Non-pigmented ciliary epithelial cell (primary cell): ENCODE data around the gene GSN.

Experiments used
- DNase-seq: peaks from one replicate; pipeline ENCODE4 v3.0.0-alpha.2; 2010; ENCODE audit warnings: low read depth

Gene GSN

DNA sequence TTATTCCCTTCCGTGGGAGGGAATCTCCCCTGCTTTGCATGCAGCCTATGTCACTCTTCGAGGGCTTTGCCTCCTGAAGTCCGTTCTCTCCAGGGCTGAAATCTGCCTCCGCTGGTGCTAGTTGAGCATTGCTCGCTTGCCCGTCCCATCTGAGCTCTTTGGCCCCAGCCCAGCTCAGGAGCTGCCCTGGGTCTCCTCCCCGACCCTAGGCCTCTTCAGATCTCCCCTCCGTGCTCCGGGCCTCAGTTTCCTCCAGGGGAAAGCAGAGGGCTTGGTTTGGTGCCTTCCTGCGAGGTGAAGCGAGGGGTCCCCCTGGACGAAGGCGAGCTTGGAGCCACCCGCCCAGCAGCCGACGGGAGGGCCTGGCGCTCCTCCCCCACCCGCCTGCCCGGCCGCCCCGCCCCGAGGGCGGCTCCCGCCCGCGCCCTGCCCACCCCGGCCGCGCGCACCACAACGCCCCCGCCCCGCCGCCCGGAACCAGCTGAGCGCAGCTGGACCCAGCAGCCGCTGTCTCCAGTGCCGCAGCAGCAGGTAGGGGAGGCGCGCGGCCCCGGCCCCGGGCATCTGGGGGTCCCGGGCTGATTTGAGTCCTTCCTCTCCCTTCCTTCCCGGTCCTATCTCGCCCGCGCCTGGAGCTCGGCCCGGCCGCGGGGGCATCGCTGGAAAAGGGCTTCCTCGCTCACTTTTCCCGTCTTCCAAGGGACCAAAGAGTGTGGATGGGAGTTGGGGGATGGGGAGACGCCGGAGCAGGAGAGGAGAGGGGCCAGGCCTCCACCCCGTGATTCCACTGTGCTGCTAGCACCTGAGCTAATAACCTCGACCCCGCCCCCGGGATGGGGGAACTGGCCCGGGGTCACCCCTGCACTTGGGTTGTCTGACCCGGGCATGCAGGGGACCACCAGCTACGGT lies at the start of gene GSN:
Gene GSN (plus strand): TSS at position 474 of the 909 bp plus-strand sequence. CDS start 33,810 bp downstream, outside the sequence.
- no peak for DNase-seq

DNA sequence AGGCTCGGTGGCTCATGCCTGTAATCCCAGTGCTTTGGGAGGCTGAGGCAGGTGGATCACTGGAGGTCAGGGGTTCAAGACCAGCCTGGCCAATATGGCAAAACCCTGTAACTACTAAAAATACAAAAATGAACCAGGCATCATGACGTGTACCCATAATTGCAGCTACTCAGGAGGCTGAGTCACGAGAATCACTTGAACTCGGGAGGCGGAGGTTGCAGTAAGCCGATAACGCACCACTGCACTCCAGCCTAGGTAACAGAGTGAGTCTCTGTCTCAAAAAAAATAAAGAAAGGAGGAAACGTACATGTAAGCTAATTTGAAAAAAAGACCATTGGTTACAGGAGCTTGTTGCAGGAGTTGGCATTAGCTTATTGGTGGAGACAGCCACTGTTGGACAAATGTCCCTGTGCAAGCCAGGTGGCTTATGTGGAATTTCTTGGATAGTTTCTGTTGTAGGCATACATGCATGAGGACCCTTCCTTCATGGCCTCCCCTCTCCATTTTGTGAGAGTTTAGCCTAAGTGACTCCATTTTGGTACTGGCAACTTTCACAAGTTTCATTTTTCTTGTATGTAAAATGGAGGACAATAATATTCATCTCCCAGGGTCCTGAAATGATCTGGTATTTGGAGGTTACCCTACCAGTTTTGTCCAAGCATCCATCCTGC lies 49.5 kb upstream of the GSN start:
- DNase-seq, result no peak

DNA sequence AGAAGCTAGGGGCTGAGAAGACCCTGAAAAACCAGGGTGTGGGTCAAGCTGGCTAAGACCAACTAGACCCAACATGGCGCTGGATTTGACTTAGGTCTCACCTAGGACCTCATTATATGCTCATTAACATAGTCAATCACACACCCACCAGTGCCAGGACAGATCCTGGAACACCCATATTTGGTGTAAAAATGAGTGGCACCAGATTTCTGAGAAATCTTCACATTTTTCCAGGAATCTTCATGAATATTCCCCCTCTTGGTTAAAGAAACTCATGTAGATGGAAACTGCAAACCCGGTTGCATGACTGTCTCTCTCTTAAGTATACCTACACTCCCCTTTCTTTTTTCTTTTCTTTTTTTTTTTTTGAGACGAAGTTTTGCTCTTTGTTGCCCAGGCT lies 48.4 kb upstream of the GSN start:
- no peak for DNase-seq

DNA sequence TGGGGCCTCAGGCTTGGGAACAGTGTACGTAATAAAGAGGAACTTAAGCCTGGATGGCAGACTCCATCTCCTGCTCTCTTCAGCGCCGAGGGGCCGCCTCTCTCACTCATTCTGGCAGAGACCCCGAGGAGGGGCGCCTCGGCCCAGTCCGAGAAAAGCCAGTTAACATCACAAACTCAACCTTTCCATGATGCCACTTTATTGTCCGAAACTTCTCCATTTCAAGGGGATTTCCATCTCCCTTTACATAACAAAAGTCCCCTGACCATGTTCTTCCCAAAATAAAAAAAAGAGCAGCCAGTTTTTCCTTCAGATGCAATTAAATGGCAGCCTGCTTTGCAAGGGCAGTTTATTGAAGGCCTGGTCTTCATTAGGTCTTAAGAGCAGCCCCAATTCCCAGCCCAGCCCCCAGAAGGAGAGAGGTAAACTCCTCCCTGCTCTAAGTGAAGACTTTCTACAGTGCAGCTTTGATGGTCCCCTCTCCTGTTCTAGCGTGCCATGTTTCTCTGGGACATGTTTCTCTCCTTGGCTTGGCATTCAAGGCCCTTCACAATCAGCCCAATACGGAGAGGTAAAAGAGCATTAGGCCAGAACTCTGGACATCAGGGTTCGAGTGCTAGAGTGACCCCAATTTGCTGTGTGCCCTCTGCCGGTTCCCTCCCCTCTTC lies 46.8 kb upstream of the GSN start:
- no peak for DNase-seq

GRCh38 chr9:121221664-121222055 lies 46.3 kb upstream of the GSN start:
- no peak for DNase-seq

DNA sequence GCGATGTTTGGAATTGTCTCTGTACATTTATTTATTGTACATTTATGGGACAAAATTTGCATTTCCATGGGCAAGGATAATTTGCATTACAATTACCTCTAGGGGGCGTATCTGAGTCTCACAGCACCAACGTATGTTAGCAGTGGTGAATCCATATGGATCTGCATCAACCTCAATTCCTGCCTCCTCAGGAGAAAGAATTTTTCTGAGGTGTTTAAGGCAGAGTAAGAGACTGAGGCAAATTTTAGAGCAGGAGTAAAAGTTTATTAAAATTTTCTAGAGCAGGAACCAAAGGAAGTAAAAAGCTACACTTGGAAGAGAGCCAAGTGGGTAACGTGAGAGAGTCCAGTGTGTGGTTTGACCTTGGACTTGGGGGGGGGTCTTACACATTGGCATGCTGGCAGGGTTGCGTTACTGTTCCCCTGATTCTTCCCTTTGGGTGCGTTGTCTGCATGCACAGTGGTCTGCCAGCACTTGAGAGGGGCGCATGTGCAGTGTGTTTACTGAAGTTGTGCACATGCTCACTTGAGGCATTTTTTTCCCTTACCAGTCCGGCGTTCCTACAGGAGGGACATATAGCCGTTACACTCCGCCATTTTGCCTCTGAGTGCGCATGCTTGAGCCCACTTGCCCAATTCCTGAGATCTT lies 45.3 kb upstream of the GSN start:
- no peak for DNase-seq

DNA sequence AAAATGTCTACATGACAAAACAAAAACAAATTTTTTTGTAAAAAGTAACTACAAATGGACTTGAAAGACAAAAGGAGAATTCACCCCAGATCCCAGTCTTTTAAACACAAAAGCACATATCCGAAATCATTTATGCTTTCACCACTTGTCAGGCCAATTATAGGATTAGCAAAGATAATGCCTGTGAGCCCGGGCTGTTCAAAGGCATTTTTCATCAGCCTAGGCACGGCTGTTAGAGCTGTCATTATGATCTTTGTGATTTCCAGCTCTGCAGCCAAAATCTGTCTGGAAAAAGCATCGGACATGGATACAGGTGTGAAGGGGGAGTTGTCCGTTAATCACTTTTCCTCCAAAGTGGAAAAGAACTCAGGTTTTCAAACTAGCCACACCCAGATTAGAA lies 42.7 kb upstream of the GSN start:
- DNase-seq, result no peak

DNA sequence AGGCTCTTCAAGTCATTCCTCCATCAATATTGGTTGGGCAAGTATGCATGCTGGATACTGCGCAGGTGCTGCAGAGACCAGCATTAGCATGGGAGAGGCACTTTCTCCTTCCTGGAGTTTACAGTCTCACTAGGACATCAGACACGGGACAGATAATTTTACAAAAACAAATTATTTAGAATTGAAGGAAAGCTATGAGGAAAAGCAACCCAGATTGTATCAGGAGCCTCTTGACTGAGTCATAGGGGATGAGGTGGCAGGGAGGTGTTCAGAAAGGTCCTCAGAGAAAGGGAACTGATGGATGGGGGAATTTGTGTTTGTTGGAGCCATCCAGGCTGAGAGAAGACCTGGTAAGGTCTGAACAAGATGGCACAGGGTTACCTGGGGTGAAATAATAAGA lies 41.8 kb upstream of the GSN start:
- DNase-seq, result no peak

GRCh38 chr9:121227862-121228261 lies 40.1 kb upstream of the GSN start:
- DNase-seq, result no peak

GRCh38 chr9:121230256-121230655 lies 37.7 kb upstream of the GSN start:
- no peak for DNase-seq

- no peak for DNase-seq
Measured at GRCh38 chr9:121232251-121232650, 35.7 kb upstream of the GSN start.

DNA sequence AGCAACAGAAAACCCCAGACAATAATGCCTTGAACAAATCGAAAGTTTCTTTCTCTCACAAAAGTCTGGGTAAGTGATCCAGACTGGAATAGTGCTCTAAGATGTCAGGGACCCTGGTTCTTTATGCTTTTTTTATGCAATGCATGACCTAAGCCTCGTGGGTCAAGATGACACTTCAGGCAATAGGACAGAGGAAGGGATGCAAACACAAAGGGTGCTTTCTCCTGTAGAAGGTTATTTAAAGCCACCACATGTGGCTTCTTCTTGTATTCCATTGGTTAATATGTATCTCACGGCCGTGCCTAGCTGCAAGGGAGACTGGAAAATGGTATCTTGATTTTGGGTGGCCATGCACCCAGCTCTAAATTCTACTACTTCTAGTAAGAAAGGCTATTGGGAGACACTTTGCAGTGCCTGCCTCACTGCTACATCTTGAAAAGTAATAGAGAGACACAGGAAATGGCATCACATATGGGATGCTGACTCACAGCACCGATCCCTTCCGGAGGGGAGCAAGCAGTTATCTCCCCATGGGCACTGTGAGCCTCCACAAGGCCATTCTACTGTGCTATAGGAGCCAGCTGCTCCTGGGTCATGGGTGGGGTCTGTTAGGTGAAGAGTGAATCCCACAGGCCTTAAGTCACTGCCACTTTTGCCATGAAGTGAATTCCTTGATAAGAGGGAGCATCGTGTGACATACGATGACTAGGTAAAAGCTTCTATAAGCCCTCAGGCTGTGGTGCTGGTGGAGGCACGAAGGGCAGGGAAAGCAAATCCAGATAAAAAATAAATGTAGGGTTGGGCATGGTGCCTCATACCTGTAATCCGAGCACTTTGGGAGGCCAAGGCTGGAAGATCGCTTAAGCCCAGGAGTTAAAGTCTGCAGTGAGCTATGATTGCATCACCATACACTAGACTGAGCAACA lies 33.8 kb upstream of the GSN start:
- no peak for DNase-seq

DNA sequence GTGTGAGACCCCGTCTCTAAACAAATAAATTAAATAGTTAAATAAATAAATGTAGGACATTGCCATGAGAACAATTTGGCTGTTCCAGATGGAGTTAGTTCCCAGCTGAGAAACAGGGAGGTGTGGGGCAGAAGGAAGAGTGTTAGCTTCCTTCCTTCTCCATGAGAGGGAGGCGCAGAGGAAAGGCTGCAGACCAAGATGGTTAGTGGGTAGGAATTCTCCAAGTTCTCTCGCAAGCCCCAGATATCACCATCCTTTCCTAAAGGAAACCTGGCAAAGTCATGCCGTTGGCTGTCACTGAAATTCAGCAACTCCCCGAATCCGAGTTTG lies 33.2 kb upstream of the GSN start:
- no peak for DNase-seq

GRCh38 chr9:121235512-121235911 lies 32.5 kb upstream of the GSN start:
- no peak for DNase-seq

- DNase-seq, result no peak
Measured at GRCh38 chr9:121237916-121238315, 30.0 kb upstream of the GSN start.

GRCh38 chr9:121239071-121239470 lies 28.9 kb upstream of the GSN start:
- DNase-seq, result no peak

GRCh38 chr9:121239851-121240250 lies 28.1 kb upstream of the GSN start:
- DNase-seq, result no peak

- no peak for DNase-seq
Measured at GRCh38 chr9:121240472-121241135, 27.4 kb upstream of the GSN start.

DNA sequence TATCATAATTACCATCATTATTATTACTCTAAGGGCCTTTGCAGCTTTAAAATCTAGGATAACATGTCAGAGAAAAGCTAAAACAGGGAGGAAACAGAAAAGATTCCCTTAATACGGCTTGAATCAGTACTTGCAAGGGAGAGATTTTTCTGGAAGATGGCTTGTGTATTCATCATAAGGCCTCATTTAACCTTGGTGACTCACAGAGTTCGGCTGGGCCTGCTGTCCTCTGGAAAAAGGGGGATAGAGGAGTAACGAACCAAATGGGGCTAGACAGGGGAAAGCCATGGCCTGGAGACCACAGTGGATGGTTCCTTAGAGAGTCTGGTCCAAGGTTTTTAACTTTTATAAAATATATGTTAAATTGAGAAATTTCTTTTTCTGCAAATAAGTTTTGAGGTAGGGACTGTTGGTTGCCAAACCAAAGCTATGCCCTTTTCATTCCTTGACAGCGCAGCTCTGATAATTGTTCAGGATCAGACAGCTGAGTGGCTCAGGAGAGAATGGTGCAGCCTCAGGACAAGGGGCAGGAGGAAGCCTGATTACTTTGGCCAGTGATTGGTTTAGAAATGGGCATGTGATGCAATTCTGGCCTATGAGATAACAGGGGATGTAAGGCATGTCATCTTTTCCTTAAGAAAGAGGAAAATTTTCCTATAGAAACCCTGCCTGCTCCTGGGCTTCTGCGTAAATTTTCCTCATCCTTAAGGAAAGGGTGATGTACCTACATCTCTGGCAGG lies 25.6 kb upstream of the GSN start:
- DNase-seq, result no peak

DNA sequence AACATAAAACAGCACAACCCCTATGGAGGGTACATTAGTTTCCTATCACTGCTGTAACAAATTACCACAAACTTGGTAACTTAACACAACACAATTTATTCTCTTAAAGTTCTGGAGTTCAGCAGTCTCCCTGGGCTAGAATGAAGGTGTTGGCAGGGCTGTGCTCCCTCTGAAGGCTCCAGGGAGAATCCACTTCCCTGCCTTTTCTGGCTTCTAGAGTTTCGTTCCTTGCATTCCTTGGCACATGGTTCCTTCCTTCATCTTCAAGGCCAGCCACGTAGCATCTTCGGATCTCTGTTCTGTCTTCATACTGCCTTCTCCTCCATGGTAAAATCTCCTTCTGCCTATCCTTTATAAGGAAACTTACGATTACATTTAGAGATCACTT lies 25.0 kb upstream of the GSN start:
- no peak for DNase-seq
